Activated naive CD4-positive, alpha-beta T cell treated with anti-CD3 and anti-CD28 coated beads, Interleukin-2, amount 10 ng/mL, durations not matched to agents 7 days and 5 days (primary cell): ENCODE results near the gene IL22RA2.
"Not testable (repeated sequence)": the region's sequence is repeated elsewhere in the genome, so short reads cannot be mapped to it uniquely, and the experiment has no call there.

Experiments
- CTCF ChIA-PET: fragments of 350-600 bp; sonication (Branson Sonifier 250); formaldehyde crosslinking; loops from one replicate; lab custom pipeline; 2021; ENCODE audit warnings: antibody characterized with exemption; lab: Charles Lee
- DNase-seq: peaks from one replicate; pipeline ENCODE4 v3.0.0-alpha.2; 2020
- H3K27ac Mint-ChIP-seq: one replicate; pipeline ENCODE4 v1.8.0; 2021; ENCODE audit warnings: mild to moderate bottlenecking, moderate library complexity, mixed read lengths
- H3K27me3 Mint-ChIP-seq: one replicate; pipeline ENCODE4 v1.8.0; 2021; ENCODE audit warnings: mild to moderate bottlenecking, mixed read lengths
- H3K36me3 Mint-ChIP-seq: one replicate; pipeline ENCODE4 v1.8.0; 2021; ENCODE audit warnings: mixed read lengths
- H3K4me1 Mint-ChIP-seq: one replicate; pipeline ENCODE4 v1.8.0; 2021; ENCODE audit warnings: mixed read lengths
- H3K4me3 Mint-ChIP-seq: one replicate; pipeline ENCODE4 v1.8.0; 2021; ENCODE audit warnings: mild to moderate bottlenecking, moderate library complexity, mixed read lengths
- H3K9me3 Mint-ChIP-seq: one replicate; pipeline ENCODE4 v1.8.0; 2021; ENCODE audit warnings: mixed read lengths

The IL22RA2 gene, protein sequence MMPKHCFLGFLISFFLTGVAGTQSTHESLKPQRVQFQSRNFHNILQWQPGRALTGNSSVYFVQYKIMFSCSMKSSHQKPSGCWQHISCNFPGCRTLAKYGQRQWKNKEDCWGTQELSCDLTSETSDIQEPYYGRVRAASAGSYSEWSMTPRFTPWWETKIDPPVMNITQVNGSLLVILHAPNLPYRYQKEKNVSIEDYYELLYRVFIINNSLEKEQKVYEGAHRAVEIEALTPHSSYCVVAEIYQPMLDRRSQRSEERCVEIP

DNA sequence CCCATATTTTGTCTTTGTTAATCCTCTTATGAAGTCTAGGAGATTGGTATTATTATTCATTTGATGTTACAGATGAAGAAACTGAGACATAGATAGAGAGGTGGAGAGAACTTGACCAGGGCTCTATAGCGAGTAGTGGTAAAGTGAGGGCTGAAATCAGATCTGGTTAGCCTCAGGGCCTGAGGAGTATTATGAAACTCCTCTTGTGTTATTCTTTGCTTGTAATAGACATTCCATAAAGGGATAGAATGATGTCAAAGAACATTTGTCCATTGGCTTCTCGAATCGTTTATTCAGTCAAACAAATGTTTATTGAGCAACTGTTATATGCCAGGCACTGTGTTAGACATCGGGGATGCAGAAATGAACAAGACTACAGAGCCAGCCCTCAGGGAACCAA lies at the start of gene IL22RA2:
IL22RA2 (minus strand) TSS at position 144 of the 400 bp plus-strand sequence. CDS start 11,895 bp downstream, outside the sequence.
- Mint-ChIP-seq H3K4me1 (peaks cover 2% of the 10 kb centered on the region), H3K36me3 (no peaks in the 10 kb centered on the region), H3K27ac (no peak within 1 kb of the TSS), H3K4me3 (no peak within 1 kb of the TSS), H3K27me3 (peaks cover 7% of the 10 kb centered on the region), H3K9me3 (peaks cover 7% of the 10 kb centered on the region)
- CTCF ChIA-PET, result no interaction called here
- DNase-seq, result no peak

DNA sequence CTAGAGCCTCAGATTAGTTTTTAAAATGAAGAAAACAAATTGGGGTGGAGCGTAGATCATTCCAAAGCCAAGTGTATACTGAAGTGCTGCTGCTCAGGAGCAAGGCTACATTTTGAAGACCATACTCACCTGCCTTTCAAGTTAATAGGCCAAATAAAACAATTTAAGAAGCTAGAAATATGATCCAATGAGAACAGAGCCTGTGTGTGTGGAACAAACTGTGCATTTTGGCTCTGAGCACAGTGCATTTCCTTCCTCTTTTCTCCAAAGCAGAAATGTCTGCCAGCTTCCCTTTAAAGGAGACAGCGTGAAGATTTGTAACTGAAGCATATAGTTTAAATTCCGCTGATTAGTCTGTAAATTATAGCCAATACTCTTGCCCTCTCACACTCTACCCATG lies 48.9 kb upstream of the IL22RA2 start:
- peaks cover 3% of the 10 kb centered on the region for H3K27me3 Mint-ChIP-seq
- no peak for DNase-seq
- H3K27ac Mint-ChIP-seq, result no peak overlapping the region
- H3K36me3 Mint-ChIP-seq, result peaks cover 2% of the 10 kb centered on the region
- peaks cover 48% of the 10 kb centered on the region for H3K4me1 Mint-ChIP-seq
- H3K9me3 Mint-ChIP-seq, result no peaks in the 10 kb centered on the region
- CTCF ChIA-PET, result no interaction called here
- H3K4me3 Mint-ChIP-seq, result no peak overlapping the region

DNA sequence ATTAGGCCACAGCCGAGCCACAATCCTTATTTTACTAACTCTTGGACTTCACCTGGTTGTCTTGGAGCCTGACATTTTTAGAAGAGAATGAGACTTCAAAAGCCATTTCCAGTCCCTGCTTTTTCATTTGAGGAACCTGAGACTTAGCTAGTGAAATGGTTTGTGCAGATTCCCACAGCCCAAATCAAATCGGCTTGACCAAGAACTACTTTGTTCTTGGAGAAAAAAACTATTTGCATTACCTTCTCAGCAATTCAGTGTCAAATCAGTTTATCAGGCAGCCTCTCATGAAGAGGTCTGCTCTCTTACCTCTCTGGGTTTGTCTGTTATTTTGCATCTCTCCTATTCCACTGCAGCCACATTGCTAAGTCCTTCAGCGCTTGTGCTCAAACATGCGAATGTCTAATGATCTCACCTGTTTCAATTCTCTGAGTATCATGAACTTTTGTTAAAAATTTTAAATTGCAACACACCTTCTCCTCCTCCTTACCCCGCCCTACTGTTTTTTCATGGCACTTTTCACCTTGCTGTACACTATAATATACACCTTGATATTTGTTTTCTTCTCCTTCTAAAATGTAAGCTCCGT lies 46.3 kb upstream of the IL22RA2 start:
- Mint-ChIP-seq H3K9me3 (no peaks in the 10 kb centered on the region), H3K36me3 (peaks cover 4% of the 10 kb centered on the region), H3K27ac (peak overlapping the region; percentile 91), H3K27me3 (peaks cover under 1% of the 10 kb centered on the region), H3K4me3 (peak overlapping the region; percentile 92), H3K4me1 (peaks cover 52% of the 10 kb centered on the region)
- DNase-seq, result no peak
- CTCF ChIA-PET, result no interaction called here

DNA sequence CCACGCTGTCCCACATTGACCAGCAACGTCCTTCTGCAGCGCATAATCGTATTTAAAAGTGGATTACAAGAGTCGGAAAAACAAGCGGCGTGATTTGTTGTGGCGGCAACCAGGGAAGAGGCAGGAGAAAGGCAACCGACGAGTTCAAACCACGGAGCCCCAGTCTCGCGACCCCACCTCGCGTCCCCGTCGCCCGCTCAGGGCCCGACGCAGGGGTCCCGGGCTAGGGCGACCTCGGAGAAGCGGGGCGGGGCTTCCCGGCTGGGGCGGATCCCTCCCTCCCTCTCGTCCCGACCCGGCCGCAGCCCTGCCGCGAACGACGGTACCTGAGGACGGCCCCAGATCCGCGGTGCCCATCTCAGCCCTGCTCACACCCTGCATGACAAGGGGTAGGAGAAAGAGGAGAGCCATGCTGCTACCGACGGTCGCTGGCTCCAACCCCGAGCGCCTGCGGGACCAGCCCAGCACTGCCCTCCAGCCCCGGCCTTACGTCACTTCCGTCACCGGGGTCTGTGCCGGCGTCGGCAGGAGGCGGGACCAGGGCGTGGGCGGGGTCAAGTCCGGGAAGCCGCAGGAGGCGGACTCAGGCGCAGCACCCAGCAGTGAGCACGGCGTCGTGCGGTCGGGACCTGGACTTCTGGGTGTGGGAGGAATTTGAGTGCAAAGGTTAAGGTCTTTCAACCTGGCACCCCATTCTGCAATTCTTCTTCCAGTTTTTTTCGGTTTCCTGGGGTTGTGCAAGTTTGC lies 45.6 kb upstream of the IL22RA2 start, which contains the start of gene IFNGR1:
IFNGR1 (minus strand) TSS at position 469 of the 747 bp plus-strand sequence; CDS start at position 411, 58 bp downstream.
- CTCF ChIA-PET, result interaction anchor here (1.3 kb wide), 1 partner anchor 13 kb away, joined by 5 read pairs; no protein-coding TSS in a partner anchor
- Mint-ChIP-seq H3K27me3 (no peaks in the 10 kb centered on the region), H3K27ac (peak within 1 kb of the TSS; percentile 96), H3K9me3 (no peaks in the 10 kb centered on the region), H3K4me3 (peak within 1 kb of the TSS; percentile 92), H3K4me1 (peaks cover 50% of the 10 kb centered on the region), H3K36me3 (peaks cover 6% of the 10 kb centered on the region)
- DNase-seq, result peak; percentile 96

DNA sequence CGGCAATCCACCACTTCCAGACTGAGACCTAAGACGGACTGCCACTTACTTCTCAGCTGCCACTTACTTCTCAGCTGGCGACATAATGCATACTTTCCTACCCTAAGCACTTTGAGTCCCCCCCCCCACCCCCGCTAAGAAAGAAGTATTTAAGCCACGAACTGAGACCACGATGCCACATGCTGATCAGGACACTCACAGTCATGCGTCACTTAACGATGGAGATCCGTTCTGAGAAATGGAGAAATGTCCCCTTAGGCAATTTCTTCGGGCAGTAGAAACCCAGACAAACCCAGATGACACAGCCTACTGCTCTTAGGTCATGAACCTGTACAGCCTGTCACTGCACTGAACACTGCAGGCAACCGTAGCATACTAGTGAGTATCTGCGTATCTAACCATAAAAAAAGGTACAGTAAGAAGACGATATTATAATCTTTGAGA lies 45.1 kb upstream of the IL22RA2 start:
- CTCF ChIA-PET, result interaction anchor here (1.3 kb wide), 1 partner anchor 13 kb away, joined by 5 read pairs; no protein-coding TSS in a partner anchor
- Mint-ChIP-seq H3K4me3 (peak overlapping the region; percentile 92), H3K4me1 (peaks cover 50% of the 10 kb centered on the region), H3K27ac (peak overlapping the region; percentile 96), H3K9me3 (no peaks in the 10 kb centered on the region), H3K27me3 (no peaks in the 10 kb centered on the region), H3K36me3 (peaks cover 11% of the 10 kb centered on the region)
- peak; percentile 56 for DNase-seq

DNA sequence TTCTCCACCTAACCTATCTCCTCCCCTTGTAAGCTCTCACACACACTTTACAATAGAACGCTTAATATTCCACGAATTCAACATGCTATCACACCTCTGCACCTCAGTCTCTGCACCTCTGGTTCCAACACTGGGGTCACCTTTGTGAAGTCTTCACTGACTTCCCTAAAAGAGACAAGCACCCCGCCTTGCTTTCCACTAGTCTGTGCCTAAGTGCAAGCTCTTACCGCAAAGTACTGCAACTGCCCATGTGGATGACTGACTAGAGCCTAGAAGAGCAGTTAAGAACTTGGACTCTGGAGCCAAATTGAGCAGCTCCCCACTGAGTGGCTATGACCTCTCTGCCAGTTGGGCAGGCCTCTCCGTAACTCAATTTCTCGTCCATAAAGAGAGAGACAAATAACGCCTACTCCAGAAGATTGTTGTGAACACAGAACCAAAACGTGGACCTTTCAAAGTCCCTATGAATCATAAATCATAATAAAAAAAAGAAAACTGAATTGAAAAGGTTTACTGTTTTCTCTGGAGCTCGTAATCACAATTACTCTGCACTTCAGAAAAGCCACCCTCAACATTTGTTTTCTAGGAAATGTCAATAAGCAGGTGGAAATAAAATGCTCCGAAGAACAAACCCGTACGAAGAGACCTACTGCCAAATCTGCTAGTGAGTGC lies 44.5 kb upstream of the IL22RA2 start:
- Mint-ChIP-seq H3K36me3 (peaks cover 16% of the 10 kb centered on the region), H3K4me1 (peaks cover 55% of the 10 kb centered on the region), H3K27ac (peak overlapping the region; percentile 96), H3K27me3 (no peaks in the 10 kb centered on the region), H3K4me3 (peak overlapping the region; percentile 92), H3K9me3 (no peaks in the 10 kb centered on the region)
- DNase-seq, result no peak
- CTCF ChIA-PET, result interaction anchor here (1.3 kb wide), 1 partner anchor 14 kb away, joined by 5 read pairs; no protein-coding TSS in a partner anchor

DNA sequence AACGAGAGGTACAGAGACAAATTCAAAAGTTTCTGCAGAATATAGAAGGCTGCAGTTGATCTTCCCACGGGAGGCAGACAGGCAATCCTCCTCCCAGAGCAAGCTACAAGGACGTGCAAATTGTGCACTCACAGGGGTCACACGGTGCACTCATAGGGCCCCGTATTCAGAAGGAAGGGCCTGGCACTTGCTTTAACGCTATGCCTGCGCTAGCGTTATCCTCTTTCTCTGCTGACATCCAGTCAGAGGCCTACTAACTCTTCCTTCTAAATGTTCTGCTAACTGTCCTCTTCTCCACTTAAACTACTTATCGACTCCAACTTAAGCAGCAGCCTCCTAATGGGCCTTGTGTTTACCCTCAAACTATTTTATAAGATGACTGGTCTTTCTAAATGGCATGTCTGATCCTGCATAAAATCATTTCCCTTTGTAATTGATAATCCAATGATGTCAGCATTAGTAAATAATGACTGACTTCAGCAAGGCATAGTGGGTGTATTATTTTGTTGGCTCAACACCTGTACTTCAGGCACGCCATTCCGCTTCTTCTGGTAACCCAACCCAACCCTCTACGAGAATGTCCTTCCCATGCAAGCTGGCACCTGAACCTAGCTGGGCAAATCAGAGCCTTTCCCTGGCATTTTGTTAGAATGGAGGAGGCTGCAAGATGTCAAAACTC lies 43.6 kb upstream of the IL22RA2 start:
- CTCF ChIA-PET, result no interaction called here
- H3K27me3 Mint-ChIP-seq, result no peaks in the 10 kb centered on the region
- H3K4me3 Mint-ChIP-seq, result no peak overlapping the region
- peaks cover 19% of the 10 kb centered on the region for H3K36me3 Mint-ChIP-seq
- no peak for DNase-seq
- H3K9me3 Mint-ChIP-seq, result no peaks in the 10 kb centered on the region
- no peak overlapping the region for H3K27ac Mint-ChIP-seq
- H3K4me1 Mint-ChIP-seq, result peaks cover 55% of the 10 kb centered on the region

DNA sequence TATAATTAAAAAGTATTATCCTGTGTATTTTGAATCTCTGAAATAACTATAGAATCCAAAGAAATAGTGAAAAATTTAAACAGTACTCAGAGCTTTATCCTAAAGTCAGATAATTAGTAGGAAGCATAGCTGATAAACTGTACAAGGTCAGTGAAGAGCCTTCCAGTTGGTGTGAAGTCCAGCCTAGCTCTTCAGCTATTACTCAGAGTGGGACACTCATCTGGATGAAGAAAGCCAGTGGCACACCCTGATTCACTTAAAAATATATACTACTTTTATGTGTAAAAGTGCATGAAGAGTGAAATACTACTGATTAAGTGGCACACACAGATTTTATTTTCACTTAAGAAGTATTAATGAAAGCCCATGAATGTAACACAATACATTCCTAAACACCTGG lies 42.7 kb upstream of the IL22RA2 start:
- H3K36me3 Mint-ChIP-seq, result peaks cover 19% of the 10 kb centered on the region
- no peaks in the 10 kb centered on the region for H3K27me3 Mint-ChIP-seq
- H3K9me3 Mint-ChIP-seq, result no peaks in the 10 kb centered on the region
- H3K4me1 Mint-ChIP-seq, result peaks cover 55% of the 10 kb centered on the region
- CTCF ChIA-PET, result no interaction called here
- no peak for DNase-seq
- no peak overlapping the region for H3K27ac Mint-ChIP-seq
- no peak overlapping the region for H3K4me3 Mint-ChIP-seq

DNA sequence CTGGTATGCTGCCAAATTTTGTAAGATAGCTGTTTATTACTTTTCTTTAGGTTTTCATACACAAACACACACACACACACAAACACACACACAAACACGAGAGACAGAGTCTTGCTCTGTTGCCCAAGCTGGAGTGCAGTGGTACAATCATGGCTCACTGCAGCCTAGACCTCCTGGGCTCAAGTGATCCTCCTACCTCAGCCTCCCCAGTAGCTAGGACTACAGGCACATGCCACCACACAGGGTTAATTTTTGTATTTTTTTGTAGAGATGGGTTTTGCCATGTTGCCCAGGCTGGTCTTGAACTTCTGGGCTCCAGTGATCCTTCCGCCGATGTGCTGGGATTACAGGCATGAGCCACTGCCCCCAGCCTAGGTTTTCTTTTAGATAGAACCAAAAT lies 42.2 kb upstream of the IL22RA2 start:
- not testable (repeated sequence) for H3K9me3 Mint-ChIP-seq, H3K27me3 Mint-ChIP-seq, H3K4me3 Mint-ChIP-seq, H3K27ac Mint-ChIP-seq, DNase-seq
- CTCF ChIA-PET, result interaction anchor here (0.8 kb wide), 1 partner anchor 123 kb away, joined by 3 read pairs; no protein-coding TSS in a partner anchor
- Mint-ChIP-seq H3K36me3 (peaks cover 20% of the 10 kb centered on the region), H3K4me1 (peaks cover 55% of the 10 kb centered on the region)

DNA sequence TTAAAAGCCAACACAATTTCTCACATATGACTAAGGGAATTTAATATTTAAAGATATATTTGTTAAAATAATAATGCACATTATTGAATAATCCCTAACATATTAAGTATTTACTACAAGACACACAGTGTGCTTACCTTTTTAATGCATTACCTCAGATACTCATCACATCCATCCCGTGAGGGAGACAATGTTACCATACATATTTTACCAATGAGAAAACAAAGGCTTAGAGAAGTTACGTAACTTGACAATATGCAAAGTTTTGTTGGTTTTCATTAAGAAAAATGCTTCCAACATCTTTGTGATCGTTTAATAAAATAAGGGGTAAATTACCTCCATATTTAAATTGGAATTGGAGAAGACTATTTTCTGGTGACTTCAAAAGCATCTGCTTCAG lies 41.5 kb upstream of the IL22RA2 start:
- Mint-ChIP-seq H3K36me3 (peaks cover 24% of the 10 kb centered on the region), H3K4me3 (no peak overlapping the region), H3K4me1 (peaks cover 49% of the 10 kb centered on the region), H3K9me3 (peaks cover 2% of the 10 kb centered on the region), H3K27ac (no peak overlapping the region), H3K27me3 (no peaks in the 10 kb centered on the region)
- CTCF ChIA-PET, result interaction anchor here (0.8 kb wide), 1 partner anchor 122 kb away, joined by 3 read pairs; no protein-coding TSS in a partner anchor
- no peak for DNase-seq

DNA sequence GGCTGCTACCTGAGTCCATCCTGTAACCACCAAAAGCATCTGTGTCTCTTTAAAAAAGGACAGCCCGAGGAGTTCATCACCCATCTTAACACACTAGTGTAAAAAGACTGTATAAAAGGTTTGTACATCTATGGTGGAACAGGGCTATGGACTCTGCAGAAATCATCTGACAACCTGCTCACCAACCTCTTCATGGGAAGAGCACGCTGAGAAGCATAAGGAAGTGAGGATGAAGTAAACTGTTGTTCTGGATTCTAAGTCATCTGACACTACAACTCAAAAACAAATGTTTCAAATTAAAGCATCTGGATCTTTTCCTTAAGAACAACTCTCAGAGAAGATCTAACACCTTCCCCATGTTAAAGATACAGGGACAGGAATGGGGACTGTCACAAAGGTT lies 40.4 kb upstream of the IL22RA2 start:
- no peak overlapping the region for H3K27ac Mint-ChIP-seq
- no peak overlapping the region for H3K4me3 Mint-ChIP-seq
- H3K27me3 Mint-ChIP-seq, result no peaks in the 10 kb centered on the region
- peaks cover 12% of the 10 kb centered on the region for H3K9me3 Mint-ChIP-seq
- peaks cover 34% of the 10 kb centered on the region for H3K36me3 Mint-ChIP-seq
- peaks cover 41% of the 10 kb centered on the region for H3K4me1 Mint-ChIP-seq
- DNase-seq, result no peak
- CTCF ChIA-PET, result no interaction called here

DNA sequence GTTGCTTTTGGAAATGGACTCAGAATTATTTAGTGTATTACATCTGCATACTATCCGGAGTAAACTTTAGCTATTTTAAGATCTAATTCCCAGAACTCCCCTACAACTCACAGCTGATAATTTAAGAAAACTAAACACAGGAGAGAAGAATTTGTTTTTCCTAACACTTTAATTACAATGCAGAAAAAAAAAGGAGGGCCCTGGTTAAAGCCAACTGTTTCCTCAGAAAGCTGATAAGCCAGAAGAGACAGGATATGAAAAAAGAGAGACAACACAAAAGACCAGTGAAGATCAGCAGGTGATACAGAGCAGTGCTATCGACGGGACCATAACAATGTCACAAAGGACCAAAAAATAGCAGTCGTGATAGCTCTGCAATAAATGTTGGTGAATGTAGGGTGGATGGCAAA lies 39.9 kb upstream of the IL22RA2 start:
- CTCF ChIA-PET, result interaction anchor here (1.0 kb wide), 1 partner anchor 179 kb away, joined by 3 read pairs; no protein-coding TSS in a partner anchor
- Mint-ChIP-seq H3K27ac (no peak overlapping the region), H3K4me3 (no peak overlapping the region), H3K9me3 (peaks cover 12% of the 10 kb centered on the region), H3K4me1 (peaks cover 37% of the 10 kb centered on the region), H3K27me3 (no peaks in the 10 kb centered on the region), H3K36me3 (peaks cover 37% of the 10 kb centered on the region)
- no peak for DNase-seq

DNA sequence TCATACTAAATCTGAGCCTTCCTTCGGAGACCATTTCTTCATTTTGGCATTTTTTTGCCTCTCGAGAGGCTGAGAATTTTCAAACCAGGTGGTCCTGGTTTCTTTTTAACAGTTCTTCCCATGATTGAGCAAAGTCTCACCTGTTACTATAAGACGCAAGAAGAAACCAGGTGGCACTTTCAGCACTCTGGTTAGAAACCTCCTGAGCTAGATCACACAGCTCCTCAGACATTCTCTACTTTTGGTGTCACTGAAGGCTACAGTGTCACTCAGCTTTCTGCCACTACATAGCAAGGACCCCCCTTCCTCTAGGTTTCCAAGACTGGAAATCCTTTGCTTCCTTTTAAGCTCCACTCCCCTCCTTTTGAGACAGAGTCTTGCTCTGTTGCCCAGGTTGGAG lies 38.5 kb upstream of the IL22RA2 start:
- Mint-ChIP-seq H3K27me3 (no peaks in the 10 kb centered on the region), H3K9me3 (peaks cover 18% of the 10 kb centered on the region), H3K27ac (no peak overlapping the region), H3K4me3 (no peak overlapping the region), H3K4me1 (peaks cover 23% of the 10 kb centered on the region), H3K36me3 (peaks cover 43% of the 10 kb centered on the region)
- CTCF ChIA-PET, result no interaction called here
- no peak for DNase-seq
